ENCODE results near the gene CCDC188. TPM values are rescaled to one million over a fixed set of nuclear protein-coding genes. Genes with fewer than 3 reads are reported as not detected.

CCDC188 gene
- total and polyA plus RNA-seq, 4 donors = 0.63 to 4.0 (median 1.4) TPM

GRCh38 chr22:20169253-20169822 is 18.5 kb upstream of the CCDC188 start:
- H3K9ac ChIP-seq (ENCODE audit: insufficient read depth in 1 of 2, low read length in 2 of 2) = no peak overlapping the region
- peaks cover 0 to 2% (median 0%) of the 10 kb centered on the region in 4 donors for H3K9me3 ChIP-seq (ENCODE audit: control insufficient read depth in 4 of 4, insufficient read depth in 3 of 4, low read length in 3 of 4)
- no peaks in the 10 kb centered on the region for H3K27me3 ChIP-seq (ENCODE audit: control insufficient read depth in 3 of 3, insufficient read depth in 3 of 3, low read length in 2 of 3)
- ATAC-seq (ENCODE audit: insufficient read depth, low FRiP score) (no peak), DNase-seq (no peak)
- no peak overlapping the region for H3K27ac ChIP-seq (ENCODE audit: low read depth in 1 of 2, low read length in 1 of 2)
- H3K4me3 ChIP-seq = no peak overlapping the region
- no peak for TF ChIP-seq CTCF (IDR thresholded peaks at IDR 0.05; ENCODE audit: control extremely low read depth, extremely low read depth)
- no peaks in the 10 kb centered on the region for H3K36me3 ChIP-seq (ENCODE audit: control insufficient read depth in 4 of 4, insufficient read depth in 4 of 4, low read length in 4 of 4)
- WGBS, 2 donors = 70 to 84% methylated on average over 9 to 10 of the region's 10 CpGs
- no peaks in the 10 kb centered on the region for H3K4me1 ChIP-seq (ENCODE audit: control insufficient read depth in 5 of 5, insufficient read depth in 5 of 5, low read length in 5 of 5)

- Histone ChIP-seq H3K9ac (ENCODE audit: insufficient read depth in 1 of 2, low read length in 2 of 2) (no peak overlapping the region), H3K4me3 (no peak overlapping the region), H3K27ac (ENCODE audit: low read depth in 1 of 2, low read length in 1 of 2) (no peak overlapping the region), H3K36me3 (ENCODE audit: control insufficient read depth in 4 of 4, insufficient read depth in 4 of 4, low read length in 4 of 4) (no peaks in the 10 kb centered on the region), H3K9me3 (ENCODE audit: control insufficient read depth in 4 of 4, insufficient read depth in 3 of 4, low read length in 3 of 4) (peaks cover 0 to 2% (median 0%) of the 10 kb centered on the region in 4 donors), H3K27me3 (ENCODE audit: control insufficient read depth in 3 of 3, insufficient read depth in 3 of 3, low read length in 2 of 3) (no peaks in the 10 kb centered on the region), H3K4me1 (ENCODE audit: control insufficient read depth in 5 of 5, insufficient read depth in 5 of 5, low read length in 5 of 5) (no peaks in the 10 kb centered on the region)
- ATAC-seq (ENCODE audit: insufficient read depth, low FRiP score) (no peak), DNase-seq (no peak)
- WGBS, 2 donors = 82 to 86% methylated on average over 19 of the region's 19 CpGs
- TF ChIP-seq CTCF (IDR thresholded peaks at IDR 0.05; ENCODE audit: control extremely low read depth, extremely low read depth) = no peak
Observed at GRCh38 chr22:20167643-20168322, 16.9 kb upstream of the CCDC188 start.

GRCh38 chr22:20166703-20167102 is 15.8 kb upstream of the CCDC188 start:
- no peak overlapping the region for H3K9ac ChIP-seq (ENCODE audit: insufficient read depth in 1 of 2, low read length in 2 of 2)
- no peak overlapping the region for H3K4me3 ChIP-seq
- no peak overlapping the region for H3K27ac ChIP-seq (ENCODE audit: low read depth in 1 of 2, low read length in 1 of 2)
- no peaks in the 10 kb centered on the region for H3K4me1 ChIP-seq (ENCODE audit: control insufficient read depth in 5 of 5, insufficient read depth in 5 of 5, low read length in 5 of 5)
- H3K27me3 ChIP-seq (ENCODE audit: control insufficient read depth in 3 of 3, insufficient read depth in 3 of 3, low read length in 2 of 3) = no peaks in the 10 kb centered on the region
- peaks cover 0 to 2% (median 0%) of the 10 kb centered on the region in 4 donors for H3K9me3 ChIP-seq (ENCODE audit: control insufficient read depth in 4 of 4, insufficient read depth in 3 of 4, low read length in 3 of 4)
- no peak for TF ChIP-seq CTCF (IDR thresholded peaks at IDR 0.05; ENCODE audit: control extremely low read depth, extremely low read depth)
- H3K36me3 ChIP-seq (ENCODE audit: control insufficient read depth in 4 of 4, insufficient read depth in 4 of 4, low read length in 4 of 4) = no peaks in the 10 kb centered on the region
- 89 to 96% methylated on average over 9 of the region's 9 CpGs for WGBS, 2 donors
- DNase-seq (no peak), ATAC-seq (ENCODE audit: insufficient read depth, low FRiP score) (no peak)
